Activated CD4-positive, CD25-positive, alpha-beta regulatory T cell (primary cell): ENCODE results near the gene VSTM5.
"Not testable (repeated sequence)": the region's sequence is repeated elsewhere in the genome, so short reads cannot be mapped to it uniquely, and the experiment has no call there.

Source experiments
- DNase-seq, 4 experiments: peaks; one replicate each; lab custom pipeline; 2025; lab: John Stamatoyannopoulos, UW

VSTM5 gene

GRCh38 chr11:93796441-93797231, 53.8 kb downstream of the VSTM5 start:
- no peak for DNase-seq

GRCh38 chr11:93791493-93791892, 58.9 kb downstream of the VSTM5 start:
- DNase-seq = no peak

GRCh38 chr11:93784935-93785360, 65.5 kb downstream of the VSTM5 start:
- no peak for DNase-seq

- peak; percentile 71 to 82 (median 76) for DNase-seq
Measured at GRCh38 chr11:93784145-93784934, 66.1 kb downstream of the VSTM5 start, which contains the start of gene MED17. Gene MED17 (plus strand): TSS chr11:93784282. CDS start chr11:93784514, 232 bp downstream.

- DNase-seq = no peak
Measured at GRCh38 chr11:93783765-93784144, 66.7 kb downstream of the VSTM5 start.

- DNase-seq = no peak
Measured at GRCh38 chr11:93783362-93783761, 67.1 kb downstream of the VSTM5 start.

- no peak for DNase-seq
Measured at GRCh38 chr11:93775289-93775688, 75.1 kb downstream of the VSTM5 start.

GRCh38 chr11:93774560-93774959, 75.9 kb downstream of the VSTM5 start:
- DNase-seq = not testable (repeated sequence)

- DNase-seq = no peak
Measured at GRCh38 chr11:93773601-93774200, 76.7 kb downstream of the VSTM5 start.

- DNase-seq = no peak
Measured at GRCh38 chr11:93773045-93773477, 77.4 kb downstream of the VSTM5 start.

GRCh38 chr11:93772123-93772522, 78.3 kb downstream of the VSTM5 start:
- DNase-seq = no peak

- no peak for DNase-seq
Measured at GRCh38 chr11:93770160-93770559, 80.3 kb downstream of the VSTM5 start.
